Loucy (cell line): ENCODE results near the gene P2RY8.
A peak's percentile ranks its signal among the peaks of the same experiment; 100 is the strongest.
"Not testable (repeated sequence)": the region's sequence is repeated elsewhere in the genome, so short reads cannot be mapped to it uniquely, and the experiment has no call there.

Experiments
- H2AFZ ChIP-seq: fragments of 200-600 bp; sonication (generic); 2 replicates; pipeline ENCODE4 v1.6.0; 2016; ENCODE audit warnings: antibody characterized with exemption, mild to moderate bottlenecking, low read length, moderate library complexity
- H3F3A ChIP-seq: fragments of 200-600 bp; 2 replicates; pipeline ENCODE4 v1.6.0; 2016; ENCODE audit warnings: antibody characterized with exemption, low read depth, mild to moderate bottlenecking
- H3K27me3 ChIP-seq: fragments of 200-600 bp; sonication (generic); 2 replicates; pipeline ENCODE4 v1.6.1; 2014; ENCODE audit warnings: low read length, mild to moderate bottlenecking; ENCODE audit not compliant: insufficient read depth, poor library complexity, severe bottlenecking
- H3K36me3 ChIP-seq: fragments of 200-600 bp; sonication (generic); 2 replicates; pipeline ENCODE4 v1.6.1; 2016; ENCODE audit warnings: low read length; ENCODE audit not compliant: insufficient read depth
- H3K4me1 ChIP-seq: fragments of 200-600 bp; sonication (generic); 2 replicates; pipeline ENCODE4 v1.5.1; 2014; ENCODE audit warnings: low read length, mild to moderate bottlenecking; ENCODE audit not compliant: insufficient read depth, poor library complexity, severe bottlenecking
- H3K4me2 ChIP-seq: fragments of 200-600 bp; sonication (generic); 2 replicates; pipeline ENCODE4 v1.6.0; 2014; ENCODE audit warnings: antibody characterized with exemption, low read length, low read depth, mild to moderate bottlenecking; ENCODE audit not compliant: poor library complexity, severe bottlenecking
- H3K4me3 ChIP-seq: fragments of 200-600 bp; sonication (generic); 2 replicates; pipeline ENCODE4 v1.5.1; 2014; ENCODE audit warnings: low read length, mild to moderate bottlenecking, mixed read lengths; ENCODE audit not compliant: poor library complexity, severe bottlenecking
- H3K79me2 ChIP-seq: fragments of 200-600 bp; sonication (generic); 2 replicates; pipeline ENCODE4 v1.6.1; 2014; ENCODE audit warnings: low read length; ENCODE audit not compliant: insufficient read depth
- H3K9ac ChIP-seq: fragments of 200-600 bp; sonication (generic); 2 replicates; pipeline ENCODE4 v1.6.0; 2014; ENCODE audit warnings: mild to moderate bottlenecking, low read depth, low read length, moderate library complexity; ENCODE audit not compliant: poor library complexity, severe bottlenecking
- H3K9me2 ChIP-seq: fragments of 200-600 bp; sonication (generic); replicated peaks from 2 replicates; pipeline ENCODE4 v1.6.1; 2016; ENCODE audit warnings: low read depth, low read length, mixed read lengths
- H3K9me3 ChIP-seq: fragments of 200-600 bp; sonication (generic); 2 replicates; pipeline ENCODE4 v1.6.1; 2014; ENCODE audit warnings: mild to moderate bottlenecking, antibody characterized with exemption, low read length, low read depth; ENCODE audit not compliant: insufficient read depth
- H4K20me1 ChIP-seq: fragments of 200-600 bp; sonication (generic); 2 replicates; pipeline ENCODE4 v1.6.0; 2014; ENCODE audit warnings: antibody characterized with exemption, low read length, mild to moderate bottlenecking; ENCODE audit not compliant: insufficient read depth, poor library complexity, severe bottlenecking
- EZH2phosphoT487 ChIP-seq: fragments of 200-600 bp; IDR thresholded peaks from 2 replicates; pipeline ENCODE4 v1.6.1; 2018; ENCODE audit warnings: antibody characterized with exemption, mild to moderate bottlenecking, moderate library complexity, borderline replicate concordance
- TF ChIP-seq, protein P1 (sequence below): fragments of 200-600 bp; sonication (generic); conservative IDR thresholded peaks from 2 replicates; pipeline ENCODE4 v1.5.1; 2014; ENCODE audit warnings: mild to moderate bottlenecking, antibody characterized with exemption, low read length

P2RY8 gene

DNA sequence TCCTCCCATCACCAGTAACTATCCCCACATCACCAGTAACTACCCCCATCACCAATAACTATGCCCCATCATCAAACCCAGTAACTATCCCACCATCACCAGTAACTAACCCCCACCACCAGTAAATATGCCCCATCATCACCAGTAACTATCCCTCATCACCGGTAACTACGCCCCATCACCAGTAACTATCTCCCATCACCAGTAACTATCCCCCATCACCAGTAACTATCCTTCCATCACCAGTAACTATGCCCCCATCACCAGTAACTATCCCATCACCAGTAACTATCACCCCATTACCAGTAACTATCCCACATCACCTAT, 87.2 kb downstream of the P2RY8 start:
- H4K20me1 ChIP-seq, result no peaks in the 10 kb centered on the region
- H3F3A ChIP-seq, result no peaks in the 10 kb centered on the region
- H3K79me2 ChIP-seq, result peaks cover 20% of the 10 kb centered on the region; the same call in 1 of the 2 replicates
- H3K9me3 ChIP-seq, result no peaks in the 10 kb centered on the region
- no peaks in the 10 kb centered on the region for H3K36me3 ChIP-seq
- H3K9ac ChIP-seq, result no peak overlapping the region
- H3K4me1 ChIP-seq, result peaks cover 5% of the 10 kb centered on the region
- peak overlapping the region; percentile 20 for H3K4me2 ChIP-seq
- H3K27me3 ChIP-seq, result no peaks in the 10 kb centered on the region
- TF ChIP-seq, protein P1, sequence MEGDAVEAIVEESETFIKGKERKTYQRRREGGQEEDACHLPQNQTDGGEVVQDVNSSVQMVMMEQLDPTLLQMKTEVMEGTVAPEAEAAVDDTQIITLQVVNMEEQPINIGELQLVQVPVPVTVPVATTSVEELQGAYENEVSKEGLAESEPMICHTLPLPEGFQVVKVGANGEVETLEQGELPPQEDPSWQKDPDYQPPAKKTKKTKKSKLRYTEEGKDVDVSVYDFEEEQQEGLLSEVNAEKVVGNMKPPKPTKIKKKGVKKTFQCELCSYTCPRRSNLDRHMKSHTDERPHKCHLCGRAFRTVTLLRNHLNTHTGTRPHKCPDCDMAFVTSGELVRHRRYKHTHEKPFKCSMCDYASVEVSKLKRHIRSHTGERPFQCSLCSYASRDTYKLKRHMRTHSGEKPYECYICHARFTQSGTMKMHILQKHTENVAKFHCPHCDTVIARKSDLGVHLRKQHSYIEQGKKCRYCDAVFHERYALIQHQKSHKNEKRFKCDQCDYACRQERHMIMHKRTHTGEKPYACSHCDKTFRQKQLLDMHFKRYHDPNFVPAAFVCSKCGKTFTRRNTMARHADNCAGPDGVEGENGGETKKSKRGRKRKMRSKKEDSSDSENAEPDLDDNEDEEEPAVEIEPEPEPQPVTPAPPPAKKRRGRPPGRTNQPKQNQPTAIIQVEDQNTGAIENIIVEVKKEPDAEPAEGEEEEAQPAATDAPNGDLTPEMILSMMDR, result no peak
- no peak for TF ChIP-seq EZH2phosphoT487
- no peak overlapping the region for H2AFZ ChIP-seq
- H3K9me2 ChIP-seq, result no peaks in the 10 kb centered on the region
- no peak overlapping the region for H3K4me3 ChIP-seq

DNA sequence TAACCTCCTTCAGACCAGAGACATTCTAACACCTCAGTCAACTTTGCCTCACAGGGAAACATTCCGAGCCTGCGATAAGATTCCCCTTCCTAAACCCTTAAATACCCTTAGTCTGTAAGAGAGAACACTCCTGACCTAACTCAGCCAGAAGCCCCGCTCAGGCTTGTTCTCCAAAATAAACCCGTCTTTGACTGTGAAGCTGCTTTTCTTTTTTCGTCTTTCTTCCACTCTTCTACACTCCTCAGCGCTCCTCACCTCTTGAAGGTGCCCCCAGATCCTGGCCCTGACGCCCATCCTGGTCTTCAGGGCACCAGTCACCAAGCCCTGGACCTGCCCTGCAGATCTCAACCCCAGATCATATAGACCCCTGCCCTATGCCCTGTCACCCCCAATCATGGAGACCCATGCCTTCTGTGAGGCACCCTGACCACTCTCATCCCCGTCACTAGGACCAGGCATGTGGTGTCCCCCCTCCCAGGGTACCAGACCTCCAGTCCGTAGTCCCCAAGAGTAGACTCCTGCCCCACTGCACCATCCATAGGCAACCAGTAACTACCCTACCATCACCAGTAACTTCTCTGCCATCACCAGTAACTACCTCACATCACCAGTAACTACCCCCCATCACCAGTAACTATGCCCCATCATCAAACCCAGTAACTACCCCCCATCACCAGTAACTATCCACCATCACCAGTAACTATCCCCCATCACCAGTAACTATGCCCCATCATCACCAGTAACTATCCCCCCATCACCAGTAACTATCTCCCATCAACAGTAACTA, 87.8 kb downstream of the P2RY8 start:
- no peak overlapping the region for H3K4me3 ChIP-seq
- TF ChIP-seq, protein P1, result no peak
- no peak for TF ChIP-seq EZH2phosphoT487
- peaks cover 20% of the 10 kb centered on the region; the same call in 1 of the 2 replicates for H3K79me2 ChIP-seq
- no peaks in the 10 kb centered on the region for H3K9me2 ChIP-seq
- H3K9me3 ChIP-seq, result no peaks in the 10 kb centered on the region
- H3F3A ChIP-seq, result no peaks in the 10 kb centered on the region
- peak overlapping the region; percentile 20 for H3K4me2 ChIP-seq
- no peaks in the 10 kb centered on the region for H4K20me1 ChIP-seq
- H3K27me3 ChIP-seq, result no peaks in the 10 kb centered on the region
- no peak overlapping the region for H3K9ac ChIP-seq
- no peaks in the 10 kb centered on the region for H3K4me1 ChIP-seq
- H3K36me3 ChIP-seq, result no peaks in the 10 kb centered on the region
- H2AFZ ChIP-seq, result no peak overlapping the region

DNA sequence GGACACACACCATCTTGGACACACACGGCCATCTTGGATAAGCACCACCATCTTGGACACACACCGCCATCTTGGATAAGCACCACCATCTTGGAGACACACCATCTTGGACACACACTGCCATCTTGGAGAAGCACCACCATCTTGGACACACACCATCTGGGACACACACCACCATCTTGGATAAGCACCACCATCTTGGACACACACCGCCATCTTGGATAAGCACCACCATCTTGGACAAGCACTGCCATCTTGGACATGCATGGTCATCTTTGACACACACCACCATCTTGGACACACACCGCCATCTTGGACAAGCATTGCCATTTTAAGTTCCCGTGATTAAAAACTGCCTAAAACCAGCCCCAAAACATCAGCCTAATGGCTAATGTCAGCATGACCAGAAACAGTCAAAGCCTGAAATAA, 88.4 kb downstream of the P2RY8 start:
- not testable (repeated sequence) for H4K20me1 ChIP-seq, H3K4me1 ChIP-seq, H2AFZ ChIP-seq, H3K4me2 ChIP-seq, H3F3A ChIP-seq, H3K4me3 ChIP-seq, H3K9ac ChIP-seq, H3K27me3 ChIP-seq, H3K9me3 ChIP-seq, H3K36me3 ChIP-seq, H3K9me2 ChIP-seq
- peaks cover 20% of the 10 kb centered on the region; the same call in 1 of the 2 replicates for H3K79me2 ChIP-seq

DNA sequence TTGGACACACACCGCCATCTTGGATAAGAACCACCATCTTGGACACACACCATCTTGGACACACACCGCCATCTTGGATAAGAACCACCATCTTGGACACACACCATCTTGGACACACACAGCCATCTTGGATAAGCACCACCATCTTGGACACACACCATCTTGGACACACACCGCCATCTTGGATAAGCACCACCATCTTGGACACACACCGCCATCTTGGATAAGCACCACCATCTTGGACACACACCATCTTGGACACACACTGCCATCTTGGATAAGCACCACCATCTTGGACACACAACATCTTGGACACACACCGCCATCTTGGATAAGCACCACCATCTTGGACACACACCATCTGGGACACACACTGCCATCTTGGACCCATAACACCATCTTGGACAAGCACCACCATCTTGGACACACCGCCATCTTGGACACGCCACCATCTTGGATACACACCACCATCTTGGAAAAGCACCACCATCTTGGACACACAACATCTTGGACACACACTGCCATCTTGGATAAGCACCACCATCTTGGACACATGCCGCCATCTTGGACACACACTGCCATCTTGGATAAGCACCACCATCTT, 88.9 kb downstream of the P2RY8 start:
- H2AFZ ChIP-seq, H3K9ac ChIP-seq, H3K4me3 ChIP-seq, H3K4me2 ChIP-seq, H3F3A ChIP-seq, H3K27me3 ChIP-seq, H4K20me1 ChIP-seq, H3K9me2 ChIP-seq, H3K9me3 ChIP-seq, H3K36me3 ChIP-seq, H3K4me1 ChIP-seq: not testable (repeated sequence)
- H3K79me2 ChIP-seq, result peaks cover 20% of the 10 kb centered on the region; the same call in 1 of the 2 replicates

DNA sequence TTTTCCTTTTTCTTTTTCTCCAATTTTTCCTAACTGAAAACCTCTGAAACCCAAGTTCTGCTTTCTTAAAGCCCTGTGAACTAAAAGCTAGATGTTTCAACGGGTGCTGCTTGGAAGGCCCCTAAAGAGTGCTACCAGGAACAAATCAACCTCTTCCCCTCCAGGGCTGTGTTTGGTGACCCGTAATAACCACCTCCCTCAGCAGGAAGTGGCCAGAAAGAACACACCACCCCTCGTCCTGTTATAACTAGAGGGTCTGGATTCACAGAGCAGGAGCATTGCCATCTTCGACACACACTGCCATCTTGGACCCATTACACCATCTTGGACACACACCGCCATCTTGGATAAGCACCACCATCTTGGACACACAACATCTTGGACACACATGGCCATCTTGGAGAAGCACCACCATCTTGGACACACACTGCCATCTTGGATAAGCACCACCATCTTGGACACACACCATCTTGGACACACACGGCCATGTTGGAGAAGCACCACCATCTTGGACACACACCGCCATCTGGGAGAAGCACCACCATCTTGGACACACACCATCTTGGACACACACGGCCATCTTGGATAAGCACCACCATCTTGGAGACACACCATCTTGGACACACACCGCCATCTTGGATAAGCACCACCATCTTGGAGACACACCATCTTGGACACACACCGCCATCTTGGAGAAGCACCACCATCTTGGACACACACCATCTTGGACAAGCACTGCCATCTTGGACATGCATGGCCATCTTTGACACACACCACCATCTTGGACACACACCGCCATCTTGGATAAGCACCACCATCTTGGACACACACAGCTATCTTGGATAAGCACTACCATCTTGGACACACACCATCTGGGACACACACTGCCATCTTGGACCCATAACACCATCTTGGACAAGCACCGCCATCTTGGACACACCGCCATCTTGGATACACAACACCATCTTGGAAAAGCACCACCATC, 89.7 kb downstream of the P2RY8 start:
- not testable (repeated sequence) for H4K20me1 ChIP-seq, H2AFZ ChIP-seq, H3K4me3 ChIP-seq, H3K9me3 ChIP-seq, H3K4me2 ChIP-seq, H3K9me2 ChIP-seq, H3K36me3 ChIP-seq, H3K4me1 ChIP-seq, H3K9ac ChIP-seq, H3K27me3 ChIP-seq, H3F3A ChIP-seq
- H3K79me2 ChIP-seq, result peaks cover 17% of the 10 kb centered on the region; the same call in 1 of the 2 replicates
